ENCODE data around the gene CFHR1.
"Not testable (repeated sequence)": the region's sequence is repeated elsewhere in the genome, so short reads cannot be mapped to it uniquely, and the experiment has no call there.

The CFHR1 gene

GRCh38 chr1:196819531-196819930 is at the start of gene CFHR1:
CFHR1 (plus strand) TSS chr1:196819731; CDS start chr1:196819845, 114 bp downstream.
- not testable (repeated sequence) for DNase-seq

GRCh38 chr1:196769823-196770222 is 49.7 kb upstream of the CFHR1 start:
- DNase-seq: not testable (repeated sequence)

GRCh38 chr1:196773713-196774112 is 45.8 kb upstream of the CFHR1 start:
- no peak for DNase-seq

- no peak for DNase-seq
Measured at GRCh38 chr1:196774175-196774574, 45.4 kb upstream of the CFHR1 start.

- no peak for DNase-seq
Measured at GRCh38 chr1:196774603-196775002, 44.9 kb upstream of the CFHR1 start, which contains the start of gene CFHR3. CFHR3 (plus strand) TSS chr1:196774840; CDS start chr1:196774887, 47 bp downstream.

- DNase-seq: no peak
Measured at GRCh38 chr1:196777603-196778002, 41.9 kb upstream of the CFHR1 start.

GRCh38 chr1:196779093-196779492 is 40.4 kb upstream of the CFHR1 start:
- DNase-seq: no peak

GRCh38 chr1:196791252-196791651 is 28.3 kb upstream of the CFHR1 start:
- DNase-seq: not testable (repeated sequence)

GRCh38 chr1:196794103-196794502 is 25.4 kb upstream of the CFHR1 start:
- DNase-seq: peak; percentile 7

- no peak for DNase-seq
Measured at GRCh38 chr1:196797891-196798290, 21.6 kb upstream of the CFHR1 start.

- DNase-seq: not testable (repeated sequence)
Measured at GRCh38 chr1:196801920-196802319, 17.6 kb upstream of the CFHR1 start.

GRCh38 chr1:196808529-196809235 is 10.8 kb upstream of the CFHR1 start:
- no peak for DNase-seq

GRCh38 chr1:196817442-196817841 is 2.1 kb upstream of the CFHR1 start:
- not testable (repeated sequence) for DNase-seq

- DNase-seq: not testable (repeated sequence)
Measured at GRCh38 chr1:196827860-196828259, 8.3 kb downstream of the CFHR1 start.

- not testable (repeated sequence) for DNase-seq
Measured at GRCh38 chr1:196849613-196850492, 30.3 kb downstream of the CFHR1 start.

GRCh38 chr1:196856053-196856452 is 36.5 kb downstream of the CFHR1 start:
- DNase-seq: no peak

GRCh38 chr1:196857188-196857587 is 37.7 kb downstream of the CFHR1 start:
- DNase-seq: no peak

GRCh38 chr1:196858811-196859210 is 39.3 kb downstream of the CFHR1 start:
- DNase-seq: no peak

- DNase-seq: no peak
Measured at GRCh38 chr1:196860323-196860884, 40.9 kb downstream of the CFHR1 start.

- no peak for DNase-seq
Measured at GRCh38 chr1:196861429-196861828, 41.9 kb downstream of the CFHR1 start.

GRCh38 chr1:196866974-196867373 is 47.4 kb downstream of the CFHR1 start:
- DNase-seq: no peak

- DNase-seq: no peak
Measured at GRCh38 chr1:196873385-196873784, 53.9 kb downstream of the CFHR1 start.

- no peak for DNase-seq
Measured at GRCh38 chr1:196875935-196876334, 56.4 kb downstream of the CFHR1 start.

- no peak for DNase-seq
Measured at GRCh38 chr1:196877964-196878363, 58.4 kb downstream of the CFHR1 start.

All from NCI-H2227 treated with DMSO at 0.1 percent for 48 hours (cell line).